Measurements from ENCODE around the gene RDH5. TPM values are rescaled to one million over a fixed set of nuclear protein-coding genes. Genes with fewer than 3 reads are reported as not detected.

The RDH5 gene
- polyA plus RNA-seq, 1 of the 3 experiments (the other 2 are of a cell fraction) = 5.2 TPM

GRCh38 chr12:55685671-55686070 lies 34.5 kb upstream of the RDH5 start:
- H3K27me3 ChIP-seq (ENCODE audit: insufficient read depth) = peaks cover 27% of the 10 kb centered on the region; the same call in 1 of the 2 replicates
- H3K79me2 ChIP-seq (ENCODE audit: insufficient read depth) = no peaks in the 10 kb centered on the region
- WGBS (ENCODE audit: low lambda C conversion rate) = 59% methylated on average over 5 of the region's 5 CpGs
- no peak for DNase-seq
- H3K27ac ChIP-seq (ENCODE audit: low read depth in 2 of 2, low read length in 1 of 2) = no peak overlapping the region
- ChIA-PET CTCF (no interaction called here), POLR2A (no interaction called here)
- peaks cover under 1% of the 10 kb centered on the region for H3F3A ChIP-seq (replicated peaks; ENCODE audit: insufficient read depth)
- H3K9me3 ChIP-seq = no peaks in the 10 kb centered on the region
- H3K4me2 ChIP-seq = no peak overlapping the region
- no peaks in the 10 kb centered on the region for H3K36me3 ChIP-seq (replicated peaks in 1 of 2; ENCODE audit: control insufficient read depth in 1 of 2, insufficient read depth in 2 of 2, low read length in 1 of 2)
- no peak overlapping the region for H3K9ac ChIP-seq
- H3K4me3 ChIP-seq (ENCODE audit: low read depth in 2 of 2, low read length in 1 of 2) = no peak overlapping the region
- H3K4me1 ChIP-seq (ENCODE audit: control insufficient read depth in 1 of 2, insufficient read depth in 2 of 2, low read depth in 1 of 2, low read length in 1 of 2) = no peaks in the 10 kb centered on the region; a peak in 1 of 4 replicates
- no peak overlapping the region for H2AFZ ChIP-seq (ENCODE audit: low read depth)
- no peaks in the 10 kb centered on the region for H4K20me1 ChIP-seq (ENCODE audit: insufficient read depth)
- TF ChIP-seq MXI1 (IDR thresholded peaks at IDR 0.05; ENCODE audit: low read depth, low read length) (no peak), YY1 (IDR thresholded peaks at IDR 0.05; ENCODE audit: low read depth) (no peak), MEF2A (IDR thresholded peaks at IDR 0.05; ENCODE audit: borderline replicate concordance, low read depth) (no peak), USF2 (IDR thresholded peaks at IDR 0.05; ENCODE audit: borderline replicate concordance, low read depth, low read length) (no peak), IRF3 (IDR thresholded peaks at IDR 0.05; ENCODE audit: low read depth, low read length) (no peak), USF1 (IDR thresholded peaks at IDR 0.05; ENCODE audit: borderline replicate concordance, low read depth) (no peak), RAD21 (IDR thresholded peaks at IDR 0.05; ENCODE audit: low read length) (no peak), JUND (IDR thresholded peaks at IDR 0.05) (no peak), TCF12 (IDR thresholded peaks at IDR 0.05) (no peak), PBX3 (IDR thresholded peaks at IDR 0.05) (no peak)
- H3K9me2 ChIP-seq = no peaks in the 10 kb centered on the region

GRCh38 chr12:55686366-55687010 lies 33.7 kb upstream of the RDH5 start:
- TF ChIP-seq SIN3A (IDR thresholded peaks at IDR 0.05; ENCODE audit: borderline replicate concordance, low read depth, low read length) (no peak), GABPA (IDR thresholded peaks at IDR 0.05; ENCODE audit: low read depth) (no peak), RAD21 (IDR thresholded peaks at IDR 0.05; ENCODE audit: low read length) (no peak), MEF2A (IDR thresholded peaks at IDR 0.05; ENCODE audit: borderline replicate concordance, low read depth) (no peak), RXRA (IDR thresholded peaks at IDR 0.05; ENCODE audit: borderline replicate concordance, low read depth) (no peak), TEAD4 (IDR thresholded peaks at IDR 0.05; ENCODE audit: borderline replicate concordance, insufficient read depth) (no peak), PBX3 (IDR thresholded peaks at IDR 0.05) (no peak), MXI1 (IDR thresholded peaks at IDR 0.05; ENCODE audit: low read depth, low read length) (no peak), TAF1 (IDR thresholded peaks at IDR 0.05; ENCODE audit: borderline replicate concordance, low read depth, low read length) (no peak), FOXM1 (IDR thresholded peaks at IDR 0.05; ENCODE audit: low read depth) (no peak), NRF1 (IDR thresholded peaks at IDR 0.05; ENCODE audit: low read depth, low read length) (no peak), MAX (IDR thresholded peaks at IDR 0.05; ENCODE audit: low read depth) (no peak)
- Histone ChIP-seq H3K9me3 (no peaks in the 10 kb centered on the region), H3K4me3 (ENCODE audit: low read depth in 2 of 2, low read length in 1 of 2) (no peak overlapping the region), H3K4me1 (ENCODE audit: control insufficient read depth in 1 of 2, insufficient read depth in 2 of 2, low read depth in 1 of 2, low read length in 1 of 2) (no peaks in the 10 kb centered on the region; a peak in 1 of 4 replicates), H4K20me1 (ENCODE audit: insufficient read depth) (no peaks in the 10 kb centered on the region), H2AFZ (ENCODE audit: low read depth) (no peak overlapping the region), H3K79me2 (ENCODE audit: insufficient read depth) (no peaks in the 10 kb centered on the region), H3K36me3 (replicated peaks in 1 of 2; ENCODE audit: control insufficient read depth in 1 of 2, insufficient read depth in 2 of 2, low read length in 1 of 2) (no peaks in the 10 kb centered on the region), H3K9ac (no peak overlapping the region), H3F3A (replicated peaks; ENCODE audit: insufficient read depth) (no peaks in the 10 kb centered on the region), H3K4me2 (no peak overlapping the region), H3K27ac (ENCODE audit: low read depth in 2 of 2, low read length in 1 of 2) (no peak overlapping the region), H3K27me3 (ENCODE audit: insufficient read depth) (peaks cover 19% of the 10 kb centered on the region; the same call in 1 of the 2 replicates), H3K9me2 (no peaks in the 10 kb centered on the region)
- DNase-seq = no peak
- CTCF ChIA-PET = no interaction called here
- POLR2A ChIA-PET = no interaction called here
- 69% methylated on average over 8 of the region's 9 CpGs for WGBS (ENCODE audit: low lambda C conversion rate)
